ENCODE data around the gene WDR17.

Gene WDR17

GRCh38 chr4:176102414-176103063, 36.9 kb downstream of the WDR17 start:
- DNase-seq: no peak

DNA sequence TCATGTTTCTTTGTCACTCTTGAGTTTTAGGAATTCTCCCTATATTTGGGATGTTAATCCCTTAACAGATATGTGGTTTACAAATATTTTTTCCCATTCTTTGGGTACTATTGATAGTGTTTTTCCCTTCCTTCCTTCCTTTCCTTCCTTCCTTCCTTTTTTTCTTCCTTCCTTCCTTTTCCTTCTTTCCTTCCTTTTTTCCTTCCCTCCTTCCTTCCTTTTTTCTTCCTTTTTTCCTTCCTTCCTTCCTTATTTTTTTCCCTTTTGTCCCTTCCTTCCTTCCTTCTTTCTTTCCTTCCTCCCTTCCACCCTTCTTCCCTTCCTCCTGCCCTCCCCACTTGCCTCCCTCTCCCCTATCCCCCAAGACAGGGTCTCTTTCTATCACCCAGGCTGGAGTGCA, 42.1 kb downstream of the WDR17 start:
- DNase-seq: no peak

GRCh38 chr4:176123710-176124407, 58.2 kb downstream of the WDR17 start:
- DNase-seq: no peak

DNA sequence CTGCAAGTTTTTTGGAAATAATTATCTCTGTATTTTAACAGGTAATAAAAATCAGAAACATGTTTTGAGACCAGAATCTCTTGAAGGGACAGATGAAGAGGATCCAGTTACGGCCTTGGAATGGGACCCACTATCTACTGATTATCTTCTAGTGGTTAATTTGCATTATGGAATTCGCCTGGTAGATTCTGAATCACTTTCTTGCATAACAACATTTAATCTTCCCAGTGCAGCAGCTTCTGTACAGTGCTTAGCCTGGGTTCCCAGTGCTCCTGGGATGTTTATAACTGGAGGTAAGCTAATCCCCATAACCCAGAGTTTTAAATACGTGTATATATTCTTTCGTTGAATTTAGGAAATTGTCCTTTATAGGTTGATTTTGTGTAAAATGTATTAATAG, 59.4 kb downstream of the WDR17 start:
- no peak for DNase-seq

DNA sequence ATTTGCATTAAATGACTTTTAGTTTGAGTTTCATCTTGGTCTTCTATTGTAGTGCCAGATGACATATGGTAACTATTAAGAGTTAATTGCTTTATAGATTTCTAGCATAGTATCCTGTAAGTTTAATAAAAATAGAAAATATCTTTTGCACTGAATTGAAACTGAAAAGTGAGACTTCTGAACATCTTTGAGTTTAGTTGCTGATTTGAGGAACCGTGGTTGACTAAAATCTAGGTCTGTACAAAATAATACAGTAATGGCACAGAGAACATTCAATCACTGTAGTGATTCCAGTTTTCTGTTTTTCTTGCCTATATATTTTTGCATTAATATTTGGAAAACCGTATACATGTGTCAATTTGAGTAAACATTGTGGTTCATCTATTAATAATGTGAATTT, 69.0 kb downstream of the WDR17 start:
- no peak for DNase-seq

- DNase-seq: no peak
Observed at GRCh38 chr4:176137631-176138030, 72.0 kb downstream of the WDR17 start.

DNA sequence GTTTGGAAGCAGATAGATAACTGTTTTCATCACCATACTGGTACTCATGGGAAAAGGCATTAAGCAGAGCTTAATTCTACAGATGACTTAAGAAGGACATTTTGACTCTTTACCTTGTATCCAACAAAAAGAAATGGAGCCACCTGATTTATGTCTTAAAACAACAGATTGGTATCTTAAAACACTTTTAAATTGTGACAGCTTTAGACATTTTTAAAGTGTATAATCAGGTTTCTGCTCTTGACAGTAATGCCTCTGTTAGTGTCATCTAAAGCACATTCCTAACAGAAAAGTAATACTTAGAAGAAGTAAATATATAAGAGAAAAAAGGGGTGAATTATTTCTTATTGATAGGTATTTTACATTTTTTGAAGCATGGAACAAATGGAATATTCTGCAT, 73.9 kb downstream of the WDR17 start:
- DNase-seq: no peak

DNA sequence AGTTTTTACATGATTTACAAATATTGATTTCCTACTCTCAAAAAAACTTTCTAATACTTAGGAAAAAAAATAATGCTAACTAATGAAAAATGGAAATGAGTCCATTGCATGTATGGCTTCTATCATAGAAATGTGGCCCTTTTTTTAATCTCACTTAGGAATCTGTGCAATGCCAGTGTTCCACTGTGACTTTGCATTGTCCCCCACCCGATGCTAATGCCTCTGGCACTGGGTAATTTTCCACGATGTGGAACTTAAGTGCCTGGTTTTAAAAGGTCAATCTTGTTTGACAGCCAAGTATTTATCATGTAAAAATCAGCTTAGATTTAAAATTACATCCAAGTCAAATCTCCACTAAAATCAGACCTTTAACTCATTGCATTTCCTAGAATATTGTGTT, 76.6 kb downstream of the WDR17 start:
- DNase-seq: no peak

GRCh38 chr4:176149680-176150355, 84.2 kb downstream of the WDR17 start:
- no peak for DNase-seq

DNA sequence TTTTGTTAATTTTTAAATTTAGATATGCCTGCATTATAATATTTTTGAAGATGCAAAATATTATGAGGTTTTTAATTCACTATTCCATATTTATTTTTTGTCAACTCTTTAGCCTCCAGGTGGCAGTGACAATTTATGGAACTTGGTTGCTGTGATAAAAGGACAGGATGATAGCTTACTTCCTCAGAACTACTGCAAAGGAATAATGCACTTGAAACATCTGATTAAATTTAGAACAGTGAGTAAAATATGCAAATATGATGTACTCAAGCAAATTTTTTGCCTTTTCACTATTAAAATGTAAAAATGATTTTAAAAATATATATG, 84.7 kb downstream of the WDR17 start:
- DNase-seq: peak; percentile 15

DNA sequence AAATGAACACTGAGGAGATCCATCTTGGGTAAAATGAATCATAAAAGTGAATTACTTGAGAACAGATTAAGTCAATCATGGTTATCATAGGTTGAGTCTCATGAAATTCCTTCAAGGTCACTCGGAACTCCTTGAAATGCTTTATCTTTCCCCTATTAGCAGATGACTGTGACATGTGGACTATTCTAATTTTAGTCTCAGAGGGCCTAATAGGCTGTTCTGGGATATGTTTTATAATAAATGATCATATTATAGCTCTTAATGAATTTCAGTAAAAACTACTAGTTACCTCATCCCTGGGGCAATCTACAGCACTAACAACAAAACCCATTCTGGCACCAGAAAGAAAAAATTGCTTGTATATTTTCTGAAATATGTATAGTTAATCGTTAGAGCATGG, 85.1 kb downstream of the WDR17 start:
- DNase-seq: no peak

DNA sequence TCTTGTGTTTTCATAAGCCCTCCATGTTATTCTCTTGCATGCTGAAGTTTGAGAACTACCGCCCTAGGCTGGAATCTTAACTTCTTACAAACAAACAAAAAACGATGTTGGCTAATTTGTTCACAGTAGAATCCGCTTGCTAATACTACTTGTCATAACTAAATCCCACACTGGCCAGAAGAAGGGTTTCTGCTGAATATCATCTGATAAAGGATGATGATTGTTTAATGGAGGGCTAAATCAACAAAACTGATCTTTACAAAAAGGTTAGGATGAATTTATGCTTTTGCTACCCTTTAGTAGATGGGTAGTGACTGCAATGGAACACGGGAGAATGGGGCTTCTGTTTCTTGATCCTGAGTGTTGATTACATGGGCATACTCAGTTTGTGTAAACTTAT, 87.5 kb downstream of the WDR17 start:
- DNase-seq: no peak

GRCh38 chr4:176156656-176157055, 91.0 kb downstream of the WDR17 start:
- DNase-seq: no peak

DNA sequence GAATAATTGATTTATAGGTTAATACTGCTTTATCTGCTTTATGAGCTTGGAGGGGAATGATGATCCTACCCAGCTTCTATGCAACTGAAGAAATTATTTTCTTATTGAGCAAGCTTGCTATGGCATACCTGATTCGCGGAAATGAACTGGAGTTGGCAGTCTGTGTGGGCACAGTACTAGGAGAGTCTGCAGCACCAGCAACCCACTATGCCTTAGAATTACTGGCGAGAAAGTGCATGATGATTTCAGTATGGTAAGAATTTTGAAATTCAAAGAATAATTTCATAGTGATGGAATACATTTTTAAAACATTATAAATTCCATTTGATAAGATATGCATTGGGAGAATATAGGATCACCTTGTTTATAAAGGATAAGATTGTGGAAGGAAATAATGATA, 97.4 kb downstream of the WDR17 start:
- no peak for DNase-seq

DNA sequence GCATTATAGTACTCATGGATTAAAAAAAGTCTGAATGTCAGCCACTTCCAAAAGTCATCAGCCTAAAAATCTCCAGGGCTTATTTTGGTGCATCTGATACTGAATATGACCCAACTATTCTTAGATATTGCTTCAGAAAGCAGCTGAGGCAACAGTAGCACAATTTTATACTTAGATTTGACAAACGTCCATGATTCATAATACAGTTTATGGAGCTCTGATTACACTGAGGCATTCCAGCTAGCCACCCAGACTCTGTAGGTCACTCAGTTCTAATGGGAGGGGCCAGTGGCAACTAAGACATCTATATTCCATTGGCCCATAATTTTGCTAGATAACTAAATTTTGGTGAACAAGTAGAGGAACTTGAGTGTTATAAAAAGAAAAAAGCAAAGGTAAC, 119.4 kb downstream of the WDR17 start:
- no peak for DNase-seq

- no peak for DNase-seq
Observed at GRCh38 chr4:176186067-176186466, 120.4 kb downstream of the WDR17 start.

DNA sequence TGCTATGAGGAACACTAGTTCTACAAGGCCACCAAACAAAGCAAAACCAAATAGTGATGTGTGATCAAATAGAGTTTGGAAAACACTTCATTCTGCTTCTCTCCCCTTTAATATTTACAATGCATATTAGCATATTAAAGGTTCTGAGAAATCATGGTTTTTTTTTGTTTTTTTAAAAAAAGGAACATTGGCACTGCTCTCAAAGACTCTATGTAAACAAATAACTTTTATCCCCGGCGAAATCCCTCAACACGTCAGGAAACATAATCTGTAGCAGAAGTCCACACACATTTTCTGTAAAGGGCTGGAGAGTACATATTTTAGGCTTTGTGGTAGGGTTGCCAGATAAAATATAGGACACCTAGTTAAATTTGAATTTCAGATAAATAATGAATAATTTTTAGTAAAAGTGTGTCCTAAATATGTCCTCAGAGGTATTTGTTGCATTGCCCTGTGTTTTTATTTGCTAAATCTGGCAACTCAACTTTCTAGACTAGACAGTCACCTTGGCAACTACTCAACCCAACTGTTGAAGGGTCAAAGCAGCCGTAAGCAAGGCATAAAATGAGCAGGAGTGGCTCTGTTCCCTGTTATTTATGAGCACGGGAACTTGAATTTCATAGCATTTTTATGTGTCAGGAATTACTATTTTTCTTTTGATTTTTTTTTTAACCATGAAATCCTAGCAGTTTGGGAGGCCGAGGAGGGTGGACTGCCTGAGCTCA, 121.2 kb downstream of the WDR17 start:
- DNase-seq: no peak

DNA sequence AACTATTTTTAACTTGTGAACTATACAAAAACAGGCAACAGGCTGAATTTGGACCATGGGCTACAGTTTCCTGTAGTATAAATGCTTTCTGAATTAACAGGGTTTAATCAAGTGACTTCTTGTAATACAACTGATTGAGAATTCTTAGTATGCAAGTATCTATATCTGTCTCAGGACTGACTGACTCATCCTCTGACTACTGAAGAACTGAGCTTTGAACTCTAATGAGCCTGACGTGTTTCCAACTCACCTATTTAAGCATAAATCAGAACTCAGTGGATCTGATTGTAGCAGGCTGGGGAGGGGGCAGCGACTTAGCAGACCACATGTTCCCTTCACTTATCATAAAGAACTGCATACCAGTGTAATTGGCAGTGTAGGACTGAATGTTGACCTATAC, 122.0 kb downstream of the WDR17 start:
- no peak for DNase-seq

- DNase-seq: no peak
Observed at GRCh38 chr4:176188654-176189053, 123.0 kb downstream of the WDR17 start.

DNA sequence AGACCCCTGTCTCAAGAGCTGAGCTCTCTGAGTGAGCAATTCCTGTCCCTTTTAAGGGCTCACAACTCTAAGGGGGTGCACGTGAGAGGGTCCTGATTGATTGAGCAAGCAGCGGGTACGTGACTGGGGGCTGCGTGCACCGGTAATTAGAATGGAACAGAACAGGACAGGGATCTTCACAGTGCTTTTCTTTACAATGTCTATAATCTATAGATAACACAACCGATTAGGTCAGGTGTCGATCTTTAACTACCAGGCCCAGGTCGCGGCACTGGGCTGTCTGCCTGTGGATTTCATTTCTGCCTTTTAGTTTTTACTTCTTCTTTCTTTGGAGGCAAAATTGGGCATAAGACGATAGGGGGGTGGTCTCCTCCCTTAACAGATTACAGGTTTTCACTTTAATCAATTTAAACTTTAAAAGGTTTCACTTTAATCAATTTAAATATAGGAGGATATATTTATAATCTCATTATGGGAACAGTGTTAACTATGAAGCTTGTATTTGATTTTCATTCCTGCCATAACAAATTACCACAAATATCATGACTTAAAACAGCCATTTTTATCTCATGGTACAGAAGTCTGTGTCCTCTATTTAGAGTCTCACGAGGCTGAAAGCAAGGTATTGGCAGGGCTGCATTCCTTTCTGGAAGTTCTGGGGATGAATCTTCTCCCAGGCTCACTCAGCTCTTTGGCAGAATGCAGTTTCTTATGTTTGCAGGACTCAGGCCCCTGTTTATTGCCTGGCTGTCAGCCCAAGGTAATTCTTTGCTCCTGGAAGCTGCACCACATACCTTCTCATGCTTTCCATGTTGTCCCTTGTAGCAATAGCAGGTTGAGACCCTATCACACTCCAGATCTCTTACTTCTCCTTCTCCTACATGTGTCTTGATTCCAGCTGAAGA, 124.5 kb downstream of the WDR17 start:
- DNase-seq: no peak

DNA sequence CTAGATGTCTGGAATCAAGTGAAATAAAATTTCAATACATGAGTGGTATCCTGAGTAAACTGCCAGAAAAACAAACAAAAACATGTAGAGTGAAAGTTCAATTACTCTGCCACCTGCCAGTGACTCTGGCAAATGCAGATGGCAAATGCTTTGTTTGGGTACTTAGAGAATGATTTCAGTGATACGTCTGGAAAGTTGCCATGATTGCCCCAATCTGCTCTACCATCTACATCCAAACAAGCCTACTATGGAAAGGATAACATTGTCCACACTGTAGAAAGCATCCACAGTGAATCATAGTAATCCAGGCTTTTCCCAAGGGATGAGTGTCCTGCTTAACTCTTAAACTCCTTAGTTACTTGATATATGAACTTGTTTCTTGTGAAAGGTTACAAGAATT, 126.3 kb downstream of the WDR17 start:
- peak; percentile 75 for DNase-seq

- DNase-seq: no peak
Observed at GRCh38 chr4:176193126-176193525, 127.5 kb downstream of the WDR17 start.

DNA sequence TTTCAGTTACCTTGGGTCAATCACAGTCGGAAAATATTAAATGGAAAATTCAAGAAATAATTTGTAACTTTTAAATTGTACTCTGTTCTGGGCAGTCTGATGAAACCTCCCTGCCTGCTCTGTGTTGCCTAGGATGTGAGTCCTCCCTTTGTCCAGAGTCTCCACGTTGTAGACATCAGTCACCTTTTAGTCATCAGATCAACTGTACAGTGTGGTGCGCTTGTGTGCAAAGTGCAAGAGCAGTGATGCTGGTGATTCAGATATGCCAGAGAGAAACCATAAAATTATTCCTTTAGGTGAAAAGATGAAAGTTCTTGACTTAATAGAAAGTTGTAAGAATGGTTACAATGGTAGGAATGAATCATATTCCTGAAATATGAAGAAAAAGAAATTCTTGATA, 128.3 kb downstream of the WDR17 start:
- no peak for DNase-seq

Data from NCI-H2171 treated with DMSO at 0.1 percent for 48 hours (cell line).